ENCODE measurements around the gene HELZ. TPM values are rescaled to one million over a fixed set of nuclear protein-coding genes. Genes with fewer than 3 reads are reported as not detected.

HELZ gene
- total RNA-seq, 1 donor from 2014 or later: 44.9 TPM

- Mint-ChIP-seq H3K36me3 (peaks cover 5% of the 10 kb centered on the region), H3K27me3 (ENCODE audit: insufficient read depth, low read depth) (no peaks in the 10 kb centered on the region), H3K4me1 (no peaks in the 10 kb centered on the region), H3K27ac (no peak overlapping the region), H3K4me3 (no peak overlapping the region), H3K9me3 (no peaks in the 10 kb centered on the region)
- Histone ChIP-seq H3F3A (ENCODE audit: low read depth) (no peaks in the 10 kb centered on the region), H3K79me2 (ENCODE audit: low read depth) (no peaks in the 10 kb centered on the region), H3K36me3 (no peaks in the 10 kb centered on the region), H3K27ac (no peak overlapping the region), H3K4me3 (no peak overlapping the region), H3K27me3 (no peaks in the 10 kb centered on the region), H3K9ac (no peak overlapping the region), H3K4me2 (no peak overlapping the region), H3K4me1 (no peaks in the 10 kb centered on the region), H2AFZ (replicated peaks) (no peak overlapping the region), H4K20me1 (ENCODE audit: low read depth) (no peaks in the 10 kb centered on the region), H3K9me3 (ENCODE audit: low read depth) (no peaks in the 10 kb centered on the region)
- no peak for DNase-seq (ENCODE audit: low spot score)
- TF ChIP-seq EZH2phosphoT487 (IDR thresholded peaks at IDR 0.05): no peak
- TF ChIP-seq CTCF (IDR thresholded peaks at IDR 0.05): no peak
- TF ChIP-seq EZH2 (IDR thresholded peaks at IDR 0.05): no peak
These were observed 168.7 kb downstream of the HELZ start for GRCh38 chr17:67076290-67076689.

GRCh38 chr17:67074781-67075180 is 170.2 kb downstream of the HELZ start:
- no peaks in the 10 kb centered on the region for H3K27me3 ChIP-seq

GRCh38 chr17:67072885-67073284 is 172.1 kb downstream of the HELZ start:
- Histone ChIP-seq H3K4me2 (no peak overlapping the region), H3F3A (ENCODE audit: low read depth) (peaks cover 8% of the 10 kb centered on the region), H3K4me3 (no peak overlapping the region), H3K79me2 (ENCODE audit: low read depth) (no peaks in the 10 kb centered on the region), H4K20me1 (ENCODE audit: low read depth) (no peaks in the 10 kb centered on the region), H3K27ac (no peak overlapping the region), H3K4me1 (peaks cover 16% of the 10 kb centered on the region), H3K9me3 (ENCODE audit: low read depth) (no peaks in the 10 kb centered on the region), H3K36me3 (no peaks in the 10 kb centered on the region), H3K9ac (no peak overlapping the region), H3K27me3 (no peaks in the 10 kb centered on the region), H2AFZ (replicated peaks) (no peak overlapping the region)
- Mint-ChIP-seq H3K36me3 (peaks cover 2% of the 10 kb centered on the region), H3K27me3 (ENCODE audit: insufficient read depth, low read depth) (no peaks in the 10 kb centered on the region), H3K27ac (no peak overlapping the region), H3K9me3 (no peaks in the 10 kb centered on the region), H3K4me1 (peaks cover 13% of the 10 kb centered on the region), H3K4me3 (no peak overlapping the region)
- DNase-seq (ENCODE audit: low spot score): no peak
- no peak for TF ChIP-seq EZH2phosphoT487 (IDR thresholded peaks at IDR 0.05)
- TF ChIP-seq EZH2 (IDR thresholded peaks at IDR 0.05): no peak
- no peak for TF ChIP-seq CTCF (IDR thresholded peaks at IDR 0.05)

More at GRCh38 chr17:67074781-67075180, 170.2 kb downstream of the HELZ start:
- H3K27me3 Mint-ChIP-seq (ENCODE audit: insufficient read depth, low read depth): no peaks in the 10 kb centered on the region
- no peak overlapping the region for H3K27ac ChIP-seq
- H3K9me3 Mint-ChIP-seq: no peaks in the 10 kb centered on the region
- H3K4me1 ChIP-seq: no peaks in the 10 kb centered on the region
- no peaks in the 10 kb centered on the region for H3K9me3 ChIP-seq (ENCODE audit: low read depth)
- no peaks in the 10 kb centered on the region for H3K79me2 ChIP-seq (ENCODE audit: low read depth)
- no peak for DNase-seq (ENCODE audit: low spot score)
- no peak overlapping the region for H3K27ac Mint-ChIP-seq
- TF ChIP-seq EZH2phosphoT487 (IDR thresholded peaks at IDR 0.05) (no peak), EZH2 (IDR thresholded peaks at IDR 0.05) (no peak), CTCF (IDR thresholded peaks at IDR 0.05) (no peak)
- H3K4me3 ChIP-seq: no peak overlapping the region
- H3K4me3 Mint-ChIP-seq: no peak overlapping the region
- peaks cover 5% of the 10 kb centered on the region for H3K36me3 Mint-ChIP-seq
- H4K20me1 ChIP-seq (ENCODE audit: low read depth): no peaks in the 10 kb centered on the region
- no peak overlapping the region for H3K9ac ChIP-seq
- no peaks in the 10 kb centered on the region for H3K36me3 ChIP-seq
- H3K4me2 ChIP-seq: no peak overlapping the region
- H3F3A ChIP-seq (ENCODE audit: low read depth): no peaks in the 10 kb centered on the region
- no peaks in the 10 kb centered on the region for H3K4me1 Mint-ChIP-seq
- no peak overlapping the region for H2AFZ ChIP-seq (replicated peaks)
